GM18868 (cell line): ENCODE data around the gene AGAP1.

Source experiments
- ATAC-seq: cut with Tn5 transposase; IDR thresholded peaks from one replicate; pipeline ENCODE4 v1.9.1; 2021; ENCODE audit warnings: mild to moderate bottlenecking, moderate library complexity; ENCODE audit not compliant: unreplicated experiment

The AGAP1 gene

DNA sequence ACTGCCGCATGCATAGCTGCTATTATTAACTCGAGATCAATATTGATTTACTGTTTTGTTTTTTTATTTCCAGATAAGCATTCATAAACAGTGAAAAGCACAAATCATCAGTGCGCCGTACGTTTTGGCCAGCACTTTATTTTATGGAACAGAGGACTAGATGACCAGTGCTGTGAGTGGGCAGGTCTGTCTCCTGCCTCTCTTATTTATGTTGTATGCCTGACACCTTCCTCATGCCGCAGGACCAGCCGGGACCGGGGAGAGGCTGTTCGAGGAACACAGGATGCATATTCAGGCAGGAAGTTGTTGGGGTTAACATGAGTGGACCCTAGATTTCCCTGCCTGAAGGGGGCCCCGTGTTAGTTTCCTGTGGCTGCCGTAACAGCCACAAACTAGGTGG is 72.6 kb downstream of the AGAP1 start:
- ATAC-seq: no peak

DNA sequence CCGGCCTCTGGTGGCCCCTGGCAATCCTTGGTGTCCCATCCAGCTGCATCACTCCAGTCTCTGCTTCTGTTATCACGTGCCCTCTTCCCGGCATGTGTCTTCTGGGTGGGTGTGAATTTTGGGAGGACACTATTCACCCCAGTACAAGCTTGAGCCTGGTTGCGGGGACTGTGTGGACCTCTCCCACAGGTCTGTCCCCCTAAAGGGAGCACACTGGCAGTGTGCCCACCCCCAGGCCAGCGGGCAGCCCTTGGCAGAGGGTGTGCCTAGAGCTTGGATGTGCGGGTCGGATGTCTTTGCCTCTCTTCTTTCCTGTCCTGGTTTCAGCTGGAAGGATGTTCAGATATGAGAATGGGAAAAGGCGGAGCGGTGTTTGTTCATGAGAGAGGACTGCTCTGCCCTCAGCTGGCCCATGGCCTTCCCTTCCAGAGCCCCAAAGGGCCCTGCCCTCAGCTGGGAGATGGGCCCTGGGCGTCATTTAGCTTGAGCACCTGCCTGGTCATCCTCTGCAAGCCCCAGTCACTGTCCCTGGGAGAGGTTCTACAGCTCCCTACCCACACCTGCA is 73.2 kb downstream of the AGAP1 start:
- ATAC-seq: no peak

GRCh38 chr2:235567842-235568241 is 74.0 kb downstream of the AGAP1 start:
- no peak for ATAC-seq

- ATAC-seq: no peak
Measured at GRCh38 chr2:235568431-235568830, 74.6 kb downstream of the AGAP1 start.

DNA sequence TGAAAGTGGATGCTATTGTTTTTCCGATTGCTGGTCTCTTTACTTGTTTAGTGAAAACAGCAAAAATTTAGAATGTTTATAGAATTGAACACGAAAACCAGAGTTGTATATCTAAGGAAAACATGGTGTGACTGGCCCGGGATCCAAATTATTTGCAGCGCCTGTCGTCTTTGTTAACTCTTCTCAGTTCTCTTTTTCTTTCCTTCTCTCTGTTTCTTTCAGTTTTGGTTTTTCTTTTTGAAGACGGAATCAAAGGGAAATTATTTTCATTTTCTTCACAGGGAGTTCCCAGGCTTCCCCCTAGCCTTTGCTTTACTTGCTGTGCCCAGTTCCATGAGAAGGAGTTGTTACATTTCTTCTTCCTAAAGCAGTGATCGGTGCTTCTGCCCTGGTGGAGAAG is 76.0 kb downstream of the AGAP1 start:
- no peak for ATAC-seq

DNA sequence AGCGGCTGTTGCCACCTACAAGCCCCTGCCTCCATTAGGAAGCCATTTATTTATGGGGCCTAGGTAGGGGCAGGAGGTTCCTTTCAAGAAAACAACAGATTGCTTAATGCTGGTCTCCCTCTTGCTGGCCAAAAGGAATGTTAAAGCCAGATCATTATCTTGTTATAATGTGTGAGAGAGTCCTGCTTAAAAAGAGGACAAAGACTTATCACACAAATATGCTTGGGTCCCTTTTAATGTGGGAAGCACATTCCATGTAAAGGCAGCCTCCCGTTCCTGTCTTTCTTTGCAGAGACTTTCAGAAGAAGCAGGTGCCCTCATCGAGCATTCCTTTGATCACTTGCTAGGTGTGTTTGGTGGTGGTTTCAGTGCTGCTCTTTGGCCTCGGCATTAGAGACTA is 76.4 kb downstream of the AGAP1 start:
- ATAC-seq: no peak

- ATAC-seq: no peak
Measured at GRCh38 chr2:235570966-235571692, 77.3 kb downstream of the AGAP1 start.

- ATAC-seq: no peak
Measured at GRCh38 chr2:235572592-235572991, 78.7 kb downstream of the AGAP1 start.

DNA sequence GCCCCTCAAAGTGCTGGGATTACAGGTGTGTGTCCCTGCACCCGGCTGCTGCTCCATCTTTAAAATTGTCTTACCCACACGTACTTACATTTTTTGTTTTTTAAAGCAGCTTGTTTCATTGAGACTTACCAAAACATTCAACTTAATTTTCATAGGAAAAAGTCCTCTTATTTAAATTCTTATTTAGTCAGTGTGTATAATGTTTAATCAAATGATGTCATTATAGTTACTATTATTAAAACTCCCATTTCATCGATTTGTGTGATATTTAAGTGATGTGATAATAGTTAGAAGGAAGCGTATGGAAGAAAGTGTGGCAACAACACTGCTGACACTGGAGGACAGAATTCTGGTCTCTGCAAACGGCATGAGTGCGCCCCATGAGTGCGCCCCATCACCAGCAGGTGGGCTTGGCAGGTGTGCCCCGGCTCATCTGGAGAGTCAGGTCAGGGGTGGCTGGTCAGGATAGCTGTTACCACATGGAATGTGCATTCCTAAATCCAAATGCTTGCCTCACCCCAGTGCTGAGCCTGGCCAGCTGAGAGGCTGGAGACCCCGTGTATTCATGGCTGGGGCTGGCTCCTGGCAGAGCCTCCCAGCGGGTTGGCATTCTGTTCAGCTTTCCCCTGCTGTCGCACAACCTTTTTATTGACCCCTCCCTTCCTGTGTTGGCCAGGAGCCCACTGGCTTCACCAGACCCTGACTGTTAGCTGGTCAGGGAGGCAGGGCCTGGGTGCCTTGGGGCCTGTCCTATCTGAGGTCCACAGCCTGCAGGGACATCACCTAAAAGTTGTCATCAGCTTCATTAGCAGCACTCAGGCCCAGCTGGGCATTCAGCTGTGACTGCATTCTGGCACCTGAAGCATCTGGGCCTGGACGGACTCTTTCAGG is 79.7 kb downstream of the AGAP1 start:
- no peak for ATAC-seq

GRCh38 chr2:235575431-235575830 is 81.6 kb downstream of the AGAP1 start:
- no peak for ATAC-seq

- ATAC-seq: no peak
Measured at GRCh38 chr2:235575904-235576303, 82.1 kb downstream of the AGAP1 start.

DNA sequence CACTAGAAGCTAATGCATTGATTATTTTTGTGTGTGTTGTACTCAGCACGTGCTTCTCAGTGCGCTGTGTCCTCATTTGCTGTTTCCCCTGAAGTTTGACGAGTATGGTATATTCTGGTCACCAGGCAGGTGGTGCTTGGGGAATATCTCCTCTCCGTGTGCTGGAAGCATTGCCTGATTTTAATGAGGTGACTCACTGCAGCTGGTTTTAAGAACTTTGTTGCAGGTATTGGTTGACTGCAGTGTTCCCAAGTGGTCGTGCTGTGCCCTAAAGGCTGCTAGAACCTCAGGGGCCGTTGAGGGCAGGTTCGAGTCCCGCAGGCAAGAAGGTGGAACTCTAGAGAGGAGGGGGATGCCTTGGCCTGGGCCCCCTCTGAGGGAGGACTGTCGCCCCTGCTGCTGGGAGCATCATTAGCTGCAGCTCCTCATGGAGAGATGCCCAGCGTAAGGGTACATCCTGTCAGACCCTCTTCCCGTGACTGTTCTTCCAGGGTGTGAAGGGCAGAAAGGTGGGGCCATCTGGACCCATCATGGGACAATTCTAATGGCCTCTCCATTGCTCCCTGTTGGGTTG is 82.6 kb downstream of the AGAP1 start:
- ATAC-seq: no peak

- ATAC-seq: no peak
Measured at GRCh38 chr2:235577404-235578330, 83.8 kb downstream of the AGAP1 start.

- ATAC-seq: no peak
Measured at GRCh38 chr2:235579128-235579527, 85.3 kb downstream of the AGAP1 start.

DNA sequence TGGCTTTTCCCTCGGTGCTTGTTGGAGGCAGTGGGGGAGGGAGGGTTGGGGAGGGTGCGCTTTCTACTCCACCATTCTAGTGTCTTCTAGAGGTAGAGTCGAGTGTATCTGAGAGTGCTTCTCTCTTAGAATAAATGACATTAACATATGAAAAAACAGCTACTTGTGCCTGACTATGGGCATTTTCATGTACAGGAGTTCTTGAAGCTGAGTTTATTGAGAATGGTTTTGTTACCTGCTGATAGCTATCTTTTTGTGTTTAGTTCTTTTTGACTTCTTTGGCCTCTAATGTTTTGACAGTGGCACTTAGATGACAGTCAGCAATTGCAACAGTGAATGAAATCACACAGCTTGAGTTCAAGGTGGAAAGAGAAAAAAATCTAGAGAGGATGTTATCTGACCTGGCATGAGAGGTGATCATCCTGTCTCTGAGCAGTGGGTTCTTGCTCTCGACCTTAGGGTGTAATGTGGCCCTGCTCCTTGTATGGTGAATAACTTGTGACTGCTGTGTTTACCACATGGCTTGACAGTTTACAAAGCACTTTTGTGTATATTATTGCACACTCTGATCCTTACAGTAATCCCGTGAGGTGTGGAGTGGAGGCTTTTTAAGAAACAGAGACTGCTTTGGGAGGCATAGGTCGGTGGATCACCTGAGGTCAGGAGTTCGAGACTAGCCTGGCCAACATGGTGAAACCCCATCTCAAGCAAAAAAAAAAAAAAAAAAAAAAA is 86.7 kb downstream of the AGAP1 start:
- no peak for ATAC-seq

GRCh38 chr2:235582081-235582686 is 88.3 kb downstream of the AGAP1 start:
- no peak for ATAC-seq

DNA sequence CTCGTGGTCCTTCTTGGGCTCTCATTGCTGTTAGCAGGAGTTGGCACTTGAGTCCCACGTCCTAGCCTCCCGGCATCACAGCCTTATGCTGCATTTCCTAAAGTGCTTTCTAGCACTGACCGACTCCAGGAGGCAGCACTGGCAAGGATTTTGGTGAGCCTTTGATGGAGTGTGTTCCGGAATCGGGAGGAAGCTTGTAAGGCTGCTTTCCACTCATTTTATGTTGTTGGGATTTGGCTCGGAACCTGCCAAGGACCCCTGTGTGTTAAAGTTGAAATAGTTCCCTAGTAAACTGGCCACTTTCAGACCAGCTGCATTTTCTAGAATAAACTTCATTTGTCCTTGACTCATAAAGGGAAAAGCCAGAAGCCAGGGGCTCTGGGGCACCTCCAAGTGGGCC is 88.9 kb downstream of the AGAP1 start:
- no peak for ATAC-seq

GRCh38 chr2:235583144-235583543 is 89.3 kb downstream of the AGAP1 start:
- ATAC-seq: no peak

DNA sequence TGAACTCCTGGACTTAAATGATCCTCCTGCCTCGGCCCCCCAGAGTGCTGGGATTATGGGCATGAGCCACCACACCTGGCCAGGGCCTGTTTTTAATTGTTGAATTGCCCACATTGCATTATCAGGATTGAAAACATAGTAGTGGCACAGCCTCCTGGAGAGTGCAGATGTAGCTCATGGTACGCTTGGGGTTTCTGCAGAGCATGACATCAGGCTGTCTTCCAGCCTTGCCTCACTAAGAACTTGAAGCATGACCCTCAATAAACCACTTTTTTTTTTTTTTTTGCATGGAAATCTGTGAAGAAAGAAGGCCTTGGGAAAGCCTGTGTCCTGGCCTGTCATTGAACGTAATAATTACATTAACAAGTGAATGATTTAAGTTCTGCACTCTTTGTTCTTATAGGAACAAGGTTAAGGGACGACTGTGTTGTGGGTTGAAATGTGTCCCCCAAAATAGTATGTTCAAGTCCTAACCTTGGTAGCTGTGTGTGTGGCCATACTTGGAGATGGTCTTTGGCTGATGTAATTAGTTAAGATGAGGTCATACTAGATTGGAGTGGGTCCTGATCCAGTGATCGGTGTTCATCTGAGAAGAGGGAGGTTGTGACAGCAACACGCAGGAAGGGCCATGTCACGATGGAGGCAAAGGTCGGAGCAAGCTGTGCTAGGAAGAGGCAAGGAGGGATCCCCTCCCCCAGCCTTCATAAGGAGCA is 90.2 kb downstream of the AGAP1 start:
- ATAC-seq: no peak
